Hepatocyte (in vitro differentiated cells): ENCODE results near the gene DYSF. TPM values are rescaled to one million over a fixed set of nuclear protein-coding genes. Genes with fewer than 3 reads are reported as not detected.

Experiments used
- DNase-seq: peaks from one replicate; pipeline ENCODE4 v3.0.0-alpha.2; 2016; ENCODE audit warnings: low spot score
- H2AFZ ChIP-seq: fragments of 200-600 bp; sonication (generic); 2 replicates; pipeline ENCODE4 v1.6.0; 2016; ENCODE audit warnings: antibody characterized with exemption, mild to moderate bottlenecking
- H3K27ac ChIP-seq: fragments of 200-600 bp; sonication (generic); 2 replicates; pipeline ENCODE4 v1.5.1; 2016; ENCODE audit warnings: mild to moderate bottlenecking
- H3K27me3 ChIP-seq: fragments of 200-600 bp; sonication (generic); 2 replicates; pipeline ENCODE4 v1.6.1; 2016
- H3K36me3 ChIP-seq: fragments of 200-600 bp; sonication (generic); replicated peaks from 2 replicates; pipeline ENCODE4 v1.5.1; 2016; ENCODE audit warnings: low read depth; ENCODE audit not compliant: insufficient read depth
- H3K4me1 ChIP-seq: fragments of 200-600 bp; sonication (generic); 2 replicates; pipeline ENCODE4 v1.5.1; 2016; ENCODE audit warnings: mild to moderate bottlenecking, moderate library complexity; ENCODE audit not compliant: insufficient read depth
- H3K4me2 ChIP-seq: fragments of 200-600 bp; sonication (generic); 2 replicates; pipeline ENCODE4 v1.6.0; 2016
- H3K4me3 ChIP-seq: fragments of 200-600 bp; sonication (generic); 2 replicates; pipeline ENCODE4 v1.5.1; 2016; ENCODE audit warnings: mild to moderate bottlenecking
- H3K79me2 ChIP-seq: fragments of 200-600 bp; sonication (generic); 2 replicates; pipeline ENCODE4 v1.6.0; 2017; ENCODE audit warnings: mild to moderate bottlenecking
- H3K9me2 ChIP-seq: fragments of 200-600 bp; sonication (generic); replicated peaks from 2 replicates; pipeline ENCODE4 v1.6.0; 2017; ENCODE audit warnings: mild to moderate bottlenecking; ENCODE audit not compliant: insufficient read depth
- H3K9me3 ChIP-seq: fragments of 200-600 bp; sonication (generic); 2 replicates; pipeline ENCODE4 v1.5.1; 2016; ENCODE audit warnings: low read depth, mild to moderate bottlenecking
- H4K20me1 ChIP-seq: fragments of 200-600 bp; sonication (generic); 2 replicates; pipeline ENCODE4 v1.6.0; 2016; ENCODE audit warnings: mild to moderate bottlenecking; ENCODE audit not compliant: insufficient read depth, poor library complexity, severe bottlenecking
- EZH2 ChIP-seq: fragments of 200-600 bp; sonication (generic); IDR thresholded peaks from 2 replicates; pipeline ENCODE4 v1.6.1; 2016; ENCODE audit warnings: antibody characterized with exemption, mild to moderate bottlenecking, borderline replicate concordance
- EZH2phosphoT487 ChIP-seq: fragments of 200-600 bp; sonication (generic); IDR thresholded peaks from one replicate; pipeline ENCODE4 v1.6.1; 2018; ENCODE audit warnings: antibody characterized with exemption, mild to moderate bottlenecking, low read depth, moderate library complexity; ENCODE audit not compliant: unreplicated experiment, severe bottlenecking
- WGBS: methylation state at CpG from one replicate; pipeline ENCODE4 v1.1.6; 2016; ENCODE audit warnings: low lambda C conversion rate; ENCODE audit errors: missing lambda C conversion rate; 5-methylcytosine and 5-hydroxymethylcytosine counted together
- polyA plus RNA-seq: library from polyadenylated mRNA; unstranded; fragments of >200 nt; fragmentation: Nextera tagmentation; extraction: Ambion mirVana; gene quantifications from 2 replicates; pipeline ENCODE4 v1.2.1, GENCODE V29; 2016
- total RNA-seq: library from RNA; depleted of rRNA; stranded (reverse); fragments of >200 nt; gene quantifications from 2 replicates; pipeline ENCODE4 v1.2.3, GENCODE V29; 2014
- TF ChIP-seq, protein P1 (sequence below): fragments of 200-600 bp; sonication (generic); IDR thresholded peaks from 2 replicates; pipeline ENCODE4 v1.5.1; 2016; ENCODE audit warnings: antibody characterized with exemption, mild to moderate bottlenecking; ENCODE audit not compliant: poor library complexity

DYSF gene
- total and polyA plus RNA-seq, 2 experiments from 2014 or later, result 0.25 to 0.90 TPM

DNA sequence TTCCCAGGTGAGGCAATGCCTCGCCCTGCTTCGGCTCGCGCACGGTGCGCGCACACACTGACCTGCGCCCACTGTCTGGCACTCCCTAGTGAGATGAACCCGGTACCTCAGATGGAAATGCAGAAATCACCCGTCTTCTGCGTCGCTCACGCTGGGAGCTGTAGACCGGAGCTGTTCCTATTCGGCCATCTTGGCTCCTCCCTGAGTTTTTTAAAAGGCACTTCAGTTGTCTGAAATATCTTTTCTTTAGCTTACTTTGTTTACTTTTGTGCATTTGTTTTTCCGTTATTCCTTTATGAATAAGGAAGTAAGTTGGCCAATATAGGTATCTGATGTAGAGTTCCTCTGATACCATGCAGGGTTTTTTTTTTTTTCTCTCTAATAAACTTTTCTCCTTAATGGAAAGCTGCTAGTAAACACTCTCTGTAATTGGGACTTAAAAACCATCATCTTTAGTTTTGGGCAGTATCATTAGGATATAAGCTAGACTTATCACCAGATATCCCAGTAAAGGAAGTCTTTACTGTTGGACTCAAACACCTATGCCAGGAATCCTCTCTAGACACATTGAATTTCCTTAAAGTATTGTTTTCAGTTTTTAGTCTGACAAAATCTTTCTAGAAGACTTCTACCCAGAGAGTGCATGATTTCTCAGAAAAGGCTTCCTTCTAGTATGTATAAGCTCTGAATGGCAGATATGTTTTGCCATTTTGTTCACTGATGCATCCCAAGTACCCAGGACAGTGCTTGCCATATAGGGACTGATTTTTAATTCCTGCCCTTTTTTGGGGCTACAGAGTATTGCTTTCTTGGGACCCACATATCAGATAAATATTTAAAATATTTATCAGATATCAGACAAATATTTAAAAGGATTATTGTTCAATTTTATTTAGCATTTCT is 35.8 kb upstream of the DYSF start:
- peaks cover 7% of the 10 kb centered on the region for H3K4me1 ChIP-seq
- H3K4me3 ChIP-seq, result peak overlapping the region; percentile 50
- DNase-seq, result peak; percentile 6
- peaks cover 6% of the 10 kb centered on the region for H3K79me2 ChIP-seq
- no peaks in the 10 kb centered on the region for H3K27me3 ChIP-seq
- peak overlapping the region; percentile 90 for H3K27ac ChIP-seq
- TF ChIP-seq, protein P1, sequence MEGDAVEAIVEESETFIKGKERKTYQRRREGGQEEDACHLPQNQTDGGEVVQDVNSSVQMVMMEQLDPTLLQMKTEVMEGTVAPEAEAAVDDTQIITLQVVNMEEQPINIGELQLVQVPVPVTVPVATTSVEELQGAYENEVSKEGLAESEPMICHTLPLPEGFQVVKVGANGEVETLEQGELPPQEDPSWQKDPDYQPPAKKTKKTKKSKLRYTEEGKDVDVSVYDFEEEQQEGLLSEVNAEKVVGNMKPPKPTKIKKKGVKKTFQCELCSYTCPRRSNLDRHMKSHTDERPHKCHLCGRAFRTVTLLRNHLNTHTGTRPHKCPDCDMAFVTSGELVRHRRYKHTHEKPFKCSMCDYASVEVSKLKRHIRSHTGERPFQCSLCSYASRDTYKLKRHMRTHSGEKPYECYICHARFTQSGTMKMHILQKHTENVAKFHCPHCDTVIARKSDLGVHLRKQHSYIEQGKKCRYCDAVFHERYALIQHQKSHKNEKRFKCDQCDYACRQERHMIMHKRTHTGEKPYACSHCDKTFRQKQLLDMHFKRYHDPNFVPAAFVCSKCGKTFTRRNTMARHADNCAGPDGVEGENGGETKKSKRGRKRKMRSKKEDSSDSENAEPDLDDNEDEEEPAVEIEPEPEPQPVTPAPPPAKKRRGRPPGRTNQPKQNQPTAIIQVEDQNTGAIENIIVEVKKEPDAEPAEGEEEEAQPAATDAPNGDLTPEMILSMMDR, result no peak
- TF ChIP-seq EZH2, result no peak
- no peak for TF ChIP-seq EZH2phosphoT487
- WGBS, result 3% methylated on average over 5 of the region's 16 CpGs
- H3K36me3 ChIP-seq, result no peaks in the 10 kb centered on the region
- H2AFZ ChIP-seq, result peak overlapping the region; percentile 83
- H3K9me2 ChIP-seq, result no peaks in the 10 kb centered on the region
- H3K4me2 ChIP-seq, result peak overlapping the region; percentile 80
- H3K9me3 ChIP-seq, result no peaks in the 10 kb centered on the region
- no peaks in the 10 kb centered on the region for H4K20me1 ChIP-seq

DNA sequence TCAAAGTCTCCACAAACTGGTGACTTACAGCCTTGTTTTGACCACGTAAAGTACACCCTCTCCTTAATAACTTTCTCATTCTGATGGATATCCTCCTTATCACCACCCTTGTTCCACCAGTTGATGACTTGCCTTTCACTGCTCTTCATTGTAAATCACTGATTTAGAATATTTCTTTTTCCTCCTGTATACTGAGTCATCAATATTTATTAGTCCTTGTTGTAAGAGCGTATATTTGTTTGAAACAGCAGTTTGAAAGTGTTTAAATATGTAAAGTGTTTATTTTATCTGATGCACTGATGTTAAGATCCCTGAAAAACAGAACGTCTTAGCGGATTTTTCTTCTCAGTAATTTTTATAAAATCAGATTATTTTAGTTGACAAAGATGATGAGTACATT is 34.2 kb upstream of the DYSF start:
- peaks cover 6% of the 10 kb centered on the region for H3K79me2 ChIP-seq
- TF ChIP-seq EZH2, result no peak
- no peak for TF ChIP-seq EZH2phosphoT487
- TF ChIP-seq, protein P1, result no peak
- H4K20me1 ChIP-seq, result no peaks in the 10 kb centered on the region
- H3K27me3 ChIP-seq, result no peaks in the 10 kb centered on the region
- no peak overlapping the region for H3K4me2 ChIP-seq
- H3K36me3 ChIP-seq, result no peaks in the 10 kb centered on the region
- DNase-seq, result no peak
- H3K9me2 ChIP-seq, result no peaks in the 10 kb centered on the region
- 90% methylated on average over 4 of the region's 4 CpGs for WGBS
- peaks cover 7% of the 10 kb centered on the region for H3K4me1 ChIP-seq
- H2AFZ ChIP-seq, result no peak overlapping the region
- H3K9me3 ChIP-seq, result no peaks in the 10 kb centered on the region
- no peak overlapping the region for H3K4me3 ChIP-seq
- H3K27ac ChIP-seq, result no peak overlapping the region

DNA sequence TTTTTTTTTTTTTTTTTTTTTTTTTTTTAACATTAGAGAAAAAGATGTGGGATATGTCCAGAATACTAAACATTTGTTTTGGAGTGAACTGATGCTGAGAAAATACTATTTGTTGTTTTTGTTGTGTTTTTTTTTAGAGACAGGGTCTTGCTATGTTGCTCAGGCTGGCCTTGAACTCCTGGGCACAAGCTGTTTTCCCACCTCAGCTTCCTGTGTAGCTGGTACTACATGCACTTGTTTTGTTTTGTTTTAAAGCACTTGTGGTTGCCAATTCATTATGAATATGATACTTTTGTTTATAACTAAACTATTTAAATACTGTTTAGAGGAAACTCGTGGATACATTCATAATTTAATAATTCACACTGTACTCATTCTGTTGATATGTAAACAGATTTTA is 33.4 kb upstream of the DYSF start:
- H3K4me3 ChIP-seq, result no peak overlapping the region
- TF ChIP-seq EZH2 (no peak), EZH2phosphoT487 (no peak)
- TF ChIP-seq, protein P1, result no peak
- peaks cover 7% of the 10 kb centered on the region for H3K4me1 ChIP-seq
- H4K20me1 ChIP-seq, result no peaks in the 10 kb centered on the region
- H3K36me3 ChIP-seq, result no peaks in the 10 kb centered on the region
- no peak overlapping the region for H3K4me2 ChIP-seq
- H3K9me2 ChIP-seq, result no peaks in the 10 kb centered on the region
- H3K27ac ChIP-seq, result no peak overlapping the region
- no peak overlapping the region for H2AFZ ChIP-seq
- WGBS, result 100% methylated on average over 1 of the region's 1 CpG
- no peaks in the 10 kb centered on the region for H3K27me3 ChIP-seq
- no peaks in the 10 kb centered on the region for H3K9me3 ChIP-seq
- H3K79me2 ChIP-seq, result peaks cover 7% of the 10 kb centered on the region
- DNase-seq, result no peak
